Measurements from ENCODE around the gene ZNF280B. TPM values are rescaled to one million over a fixed set of nuclear protein-coding genes. Genes with fewer than 3 reads are reported as not detected.

The ZNF280B gene
- total RNA-seq, 3 donors from 2014 or later, result 0.51 to 1.4 (median 0.64) TPM

DNA sequence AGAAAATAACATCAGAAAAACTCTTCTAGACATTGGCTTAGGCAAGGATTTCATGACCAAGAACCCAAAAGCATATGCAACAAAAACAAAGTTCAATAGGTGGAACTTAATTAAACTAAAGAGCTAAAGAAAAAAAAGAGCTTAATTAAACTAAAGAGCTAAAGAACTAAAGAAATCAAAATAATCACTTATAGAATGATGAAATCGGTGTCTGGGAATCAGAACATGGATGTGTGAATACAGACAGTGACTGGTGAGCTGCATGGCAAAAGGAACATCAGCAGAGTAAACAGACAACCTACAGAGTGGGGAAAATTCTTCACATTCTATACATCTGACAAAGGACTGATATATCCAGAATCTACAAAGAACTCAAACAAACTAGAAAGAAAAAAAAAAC, 41.4 kb downstream of the ZNF280B start:
- no peak overlapping the region for H3K4me3 ChIP-seq
- DNase-seq, result no peak
- H3K9me3 ChIP-seq, result peaks cover 12% of the 10 kb centered on the region
- ATAC-seq, result no peak
- intact Hi-C loops (cut with DNase I, micrococcal nuclease), result no loop called here
- H3K4me1 ChIP-seq (ENCODE audit: low read depth), result no peaks in the 10 kb centered on the region
- TF ChIP-seq, protein P1, sequence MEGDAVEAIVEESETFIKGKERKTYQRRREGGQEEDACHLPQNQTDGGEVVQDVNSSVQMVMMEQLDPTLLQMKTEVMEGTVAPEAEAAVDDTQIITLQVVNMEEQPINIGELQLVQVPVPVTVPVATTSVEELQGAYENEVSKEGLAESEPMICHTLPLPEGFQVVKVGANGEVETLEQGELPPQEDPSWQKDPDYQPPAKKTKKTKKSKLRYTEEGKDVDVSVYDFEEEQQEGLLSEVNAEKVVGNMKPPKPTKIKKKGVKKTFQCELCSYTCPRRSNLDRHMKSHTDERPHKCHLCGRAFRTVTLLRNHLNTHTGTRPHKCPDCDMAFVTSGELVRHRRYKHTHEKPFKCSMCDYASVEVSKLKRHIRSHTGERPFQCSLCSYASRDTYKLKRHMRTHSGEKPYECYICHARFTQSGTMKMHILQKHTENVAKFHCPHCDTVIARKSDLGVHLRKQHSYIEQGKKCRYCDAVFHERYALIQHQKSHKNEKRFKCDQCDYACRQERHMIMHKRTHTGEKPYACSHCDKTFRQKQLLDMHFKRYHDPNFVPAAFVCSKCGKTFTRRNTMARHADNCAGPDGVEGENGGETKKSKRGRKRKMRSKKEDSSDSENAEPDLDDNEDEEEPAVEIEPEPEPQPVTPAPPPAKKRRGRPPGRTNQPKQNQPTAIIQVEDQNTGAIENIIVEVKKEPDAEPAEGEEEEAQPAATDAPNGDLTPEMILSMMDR (IDR thresholded peaks at IDR 0.05), result no peak
- H3K36me3 ChIP-seq (ENCODE audit: low read depth), result no peaks in the 10 kb centered on the region

DNA sequence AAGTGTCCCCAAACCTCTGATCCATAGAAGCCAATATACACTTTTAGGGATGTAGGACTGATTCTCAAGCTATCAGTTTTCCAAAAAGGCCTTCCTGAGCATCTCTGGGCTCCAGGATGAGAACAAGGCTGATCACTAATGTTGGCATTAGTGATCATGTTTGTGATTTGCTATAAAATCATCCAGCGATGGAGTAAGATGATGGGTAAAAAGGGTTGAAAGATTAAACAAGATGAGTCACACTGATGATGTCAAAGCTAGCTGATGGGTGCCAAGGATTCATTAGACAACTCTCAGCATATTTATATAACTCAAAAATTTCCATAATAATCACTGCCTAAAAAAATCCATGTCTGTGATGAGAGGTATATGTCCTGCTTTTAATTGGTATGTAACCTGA, 42.8 kb downstream of the ZNF280B start:
- H3K4me1 ChIP-seq (ENCODE audit: low read depth), result no peaks in the 10 kb centered on the region
- DNase-seq, result no peak
- intact Hi-C loops (cut with DNase I, micrococcal nuclease), result no loop called here
- no peaks in the 10 kb centered on the region for H3K36me3 ChIP-seq (ENCODE audit: low read depth)
- H3K9me3 ChIP-seq, result peaks cover 12% of the 10 kb centered on the region
- H3K4me3 ChIP-seq, result no peak overlapping the region
- no peak for ATAC-seq
- TF ChIP-seq, protein P1 (IDR thresholded peaks at IDR 0.05), result no peak

DNA sequence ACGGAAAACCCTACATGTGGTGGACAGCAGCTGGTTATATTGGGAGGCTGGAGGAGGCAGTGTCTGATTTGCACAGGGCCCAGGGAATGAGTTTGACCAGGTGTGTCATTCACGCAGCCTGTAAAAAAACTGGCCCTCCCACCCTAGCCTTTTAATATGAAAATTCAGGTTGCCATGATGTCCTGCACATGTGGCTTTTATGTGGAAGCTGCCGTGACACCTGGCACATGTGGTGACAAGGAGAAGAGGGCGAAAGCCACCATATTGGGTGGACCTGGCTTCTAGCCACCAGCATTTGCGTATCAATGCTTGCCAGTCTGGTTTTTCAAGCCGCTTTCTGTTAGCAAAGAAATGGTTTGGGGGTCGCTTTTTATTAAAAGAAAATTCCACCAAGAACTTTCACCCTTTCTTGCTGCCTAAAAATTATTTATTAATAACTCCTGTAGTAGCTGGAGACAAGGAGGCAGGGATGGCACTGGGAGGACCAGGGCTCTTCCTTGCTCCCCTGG, 43.4 kb downstream of the ZNF280B start:
- Histone ChIP-seq H3K9me3 (peaks cover 15% of the 10 kb centered on the region), H3K4me3 (no peak overlapping the region), H3K36me3 (ENCODE audit: low read depth) (no peaks in the 10 kb centered on the region), H3K4me1 (ENCODE audit: low read depth) (no peaks in the 10 kb centered on the region)
- TF ChIP-seq, protein P1 (IDR thresholded peaks at IDR 0.05), result no peak
- no peak for DNase-seq
- ATAC-seq, result no peak
- intact Hi-C loops (cut with DNase I, micrococcal nuclease), result no loop called here

DNA sequence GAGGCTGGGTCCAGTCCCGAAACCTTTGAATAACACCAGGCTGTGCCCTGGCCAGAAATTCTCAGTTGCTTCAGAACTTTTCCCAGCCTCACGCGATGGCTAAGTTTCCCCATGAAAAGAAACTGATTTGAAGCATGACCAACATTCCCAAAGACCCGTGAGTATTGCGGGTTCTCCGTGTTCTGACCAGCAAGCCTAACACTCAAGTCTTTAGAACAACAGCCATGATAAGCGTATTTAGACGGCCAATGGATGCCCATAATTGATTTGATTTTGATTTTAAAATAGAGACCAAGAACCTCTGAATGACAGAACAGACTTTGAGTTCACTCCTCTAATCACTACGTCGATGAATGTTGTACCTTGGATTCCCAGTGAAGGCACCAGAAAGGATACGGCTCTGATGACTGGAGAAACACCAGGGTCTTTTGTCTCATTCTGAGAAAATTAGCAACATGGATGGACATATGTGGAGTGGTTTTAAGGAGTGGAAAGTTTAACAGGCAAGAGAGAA, 43.9 kb downstream of the ZNF280B start:
- Histone ChIP-seq H3K36me3 (ENCODE audit: low read depth) (no peaks in the 10 kb centered on the region), H3K9me3 (peaks cover 19% of the 10 kb centered on the region), H3K4me3 (no peak overlapping the region), H3K4me1 (ENCODE audit: low read depth) (no peaks in the 10 kb centered on the region)
- intact Hi-C loops (cut with DNase I, micrococcal nuclease), result no loop called here
- TF ChIP-seq, protein P1 (IDR thresholded peaks at IDR 0.05), result no peak
- no peak for DNase-seq
- ATAC-seq, result no peak

DNA sequence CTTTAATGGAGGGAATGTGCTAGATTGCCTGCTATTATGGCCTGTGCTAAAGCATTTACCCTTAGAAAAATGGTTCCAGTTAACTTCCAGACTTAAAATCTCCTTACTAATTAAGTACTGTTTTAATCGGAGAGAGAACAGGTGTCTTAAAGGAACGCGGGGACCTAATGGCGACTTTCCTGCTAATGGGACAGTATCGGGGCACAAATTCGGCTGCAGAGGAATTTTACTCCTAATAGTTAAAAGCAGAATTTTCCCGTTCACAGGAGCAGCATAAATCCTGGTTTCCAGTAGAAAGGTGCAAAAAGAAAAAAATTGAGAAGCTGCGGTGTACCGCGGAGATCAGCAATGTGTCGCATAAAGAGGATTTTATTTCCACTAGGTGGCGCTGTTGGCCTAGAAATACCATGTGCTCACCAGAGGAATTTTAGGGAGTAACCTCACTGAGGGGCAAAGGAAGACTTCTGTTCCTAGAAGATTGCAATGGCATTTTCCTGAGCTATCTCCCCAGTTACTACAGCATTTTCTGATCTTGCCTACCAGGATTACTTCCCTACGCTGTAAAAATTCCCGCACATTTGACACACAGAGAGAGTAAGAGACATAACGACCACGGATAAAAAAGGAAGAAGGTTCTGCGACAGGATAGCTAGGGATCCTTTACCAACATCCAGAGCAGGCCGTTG, 44.5 kb downstream of the ZNF280B start:
- no peaks in the 10 kb centered on the region for H3K36me3 ChIP-seq (ENCODE audit: low read depth)
- H3K4me1 ChIP-seq (ENCODE audit: low read depth), result no peaks in the 10 kb centered on the region
- H3K4me3 ChIP-seq, result no peak overlapping the region
- intact Hi-C loops (cut with DNase I, micrococcal nuclease), result no loop called here
- peaks cover 19% of the 10 kb centered on the region for H3K9me3 ChIP-seq
- peak in 2 of 3 donors; percentile 20 to 82 for DNase-seq
- TF ChIP-seq, protein P1 (IDR thresholded peaks at IDR 0.05), result peak; percentile 31
- ATAC-seq, result peak; percentile 62

Data from mucosa of descending colon (tissue), 3 donors.